ENCODE data around the gene RTEL1. TPM values are rescaled to one million over a fixed set of nuclear protein-coding genes. Genes with fewer than 3 reads are reported as not detected.

The RTEL1 gene
- total and polyA plus RNA-seq, 9 of the 15 experiments (the other 6 are each of a cell fraction or from before 2014, with no cell fraction given): 0.36 to 61.0 (median 17.9) TPM

GRCh38 chr20:63707558-63708300 lies 49.6 kb downstream of the RTEL1 start, which contains the start of the genes ARFRP1 and ZGPAT (continued):
- TF ChIP-seq NR3C1 (CRISPR knock-in tag; IDR thresholded peaks at IDR 0.05): peak; percentile 77; the same call in 1 of the 2 replicates
- TF ChIP-seq SRSF9 (IDR thresholded peaks at IDR 0.05; ENCODE audit: borderline replicate concordance, low read depth, low read length): no peak
- peak; percentile 14 to 82; a peak in 2 of 4 replicates for TF ChIP-seq NONO (IDR thresholded peaks at IDR 0.05; ENCODE audit: low read depth in 2 of 2, low read length in 1 of 2)
- no peak for TF ChIP-seq SIRT6 (IDR thresholded peaks at IDR 0.05; ENCODE audit: low read depth, low read length)
- peak; percentile 83 for TF ChIP-seq HMGN3 (IDR thresholded peaks at IDR 0.05; ENCODE audit: borderline replicate concordance, extremely low read depth, insufficient read length, low read depth, low read length)
- TF ChIP-seq XRCC3 (IDR thresholded peaks at IDR 0.05): no peak
- TF ChIP-seq KHSRP (IDR thresholded peaks at IDR 0.05): no peak
- 0 out of 2 replicates have a peak, but pooled peaks have one; percentile 9 for TF ChIP-seq ZNF324 (CRISPR knock-in tag; IDR thresholded peaks at IDR 0.05)
- no peak for TF ChIP-seq TGIF2 (CRISPR knock-in tag; IDR thresholded peaks at IDR 0.05)
- peak; percentile 42 for TF ChIP-seq TCF3 (CRISPR knock-in tag; IDR thresholded peaks at IDR 0.05)
- TF ChIP-seq NR0B1 (IDR thresholded peaks at IDR 0.05; ENCODE audit: partially characterized antibody): no peak
- TF ChIP-seq CTCF (IDR thresholded peaks at IDR 0.05 in 2 of 3, conservative IDR thresholded peaks at IDR 0.05 in 1 of 3; ENCODE audit: insufficient read depth in 2 of 3, low read depth in 1 of 3, low read length in 3 of 3): no peak
- TF ChIP-seq ZNF212 (CRISPR knock-in tag; IDR thresholded peaks at IDR 0.05): no peak
- no peak for TF ChIP-seq TAF7 (tag; IDR thresholded peaks at IDR 0.05)
- no peak for TF ChIP-seq ZNF408 (CRISPR knock-in tag; IDR thresholded peaks at IDR 0.05; ENCODE audit: low read depth)
- no peak for TF ChIP-seq RAD51 (IDR thresholded peaks at IDR 0.05; ENCODE audit: borderline replicate concordance, low read depth)
- TF ChIP-seq CGGBP1 (CRISPR knock-in tag; IDR thresholded peaks at IDR 0.05): no peak
- peak; percentile 72 to 79; a peak in 2 of 4 replicates for TF ChIP-seq SIN3A (IDR thresholded peaks at IDR 0.05; ENCODE audit: borderline replicate concordance in 2 of 2, control insufficient read depth in 1 of 2, low read depth in 2 of 2, low read length in 2 of 2)
- TF ChIP-seq RBM39 (optimal IDR thresholded peaks at IDR 0.05; ENCODE audit: low read depth, low read length): no peak
- peak; percentile 23; the same call in 1 of the 2 replicates for TF ChIP-seq ZNF41 (CRISPR knock-in tag; conservative IDR thresholded peaks at IDR 0.05)
- TF ChIP-seq MTA2 (IDR thresholded peaks at IDR 0.05; ENCODE audit: low read depth): peak; percentile 76
- no peak for TF ChIP-seq MEF2A (IDR thresholded peaks at IDR 0.05; ENCODE audit: control insufficient read depth, low read depth, low read length)
- no peak for TF ChIP-seq CEBPG (CRISPR knock-in tag; IDR thresholded peaks at IDR 0.05)
- TF ChIP-seq CEBPG (tag; conservative IDR thresholded peaks at IDR 0.05 in 1 of 2, IDR thresholded peaks at IDR 0.05 in 1 of 2): no peak
- 0 out of 2 replicates have a peak, but pooled peaks have one; percentile 2 for TF ChIP-seq CBFA2T3 (IDR thresholded peaks at IDR 0.05)
- peak; percentile 59 for TF ChIP-seq SAP30 (IDR thresholded peaks at IDR 0.05; ENCODE audit: borderline replicate concordance, insufficient read depth, low read depth, low read length, poor library complexity, severe bottlenecking)
